ENCODE results near the gene USP33. TPM values are rescaled to one million over a fixed set of nuclear protein-coding genes. Genes with fewer than 3 reads are reported as not detected.
A peak's percentile ranks its signal among the peaks of the same experiment; 100 is the strongest.

USP33 gene
- total RNA-seq, 4 donors from 2014 or later: 31.1 to 51.8 (median 34.6) TPM

GRCh38 chr1:77779529-77780281, 20.1 kb upstream of the USP33 start, which contains the start of gene MIGA1:
Gene MIGA1, plus strand, starts transcription at chr1:77779649. Its CDS starts 3,604 bp downstream, at chr1:77783253.
- Histone ChIP-seq H3K9me3 (no peaks in the 10 kb centered on the region), H3K4me1 (peaks cover 16% of the 10 kb centered on the region in 2 donors), H3K36me3 (peaks cover 0 to 13% of the 10 kb centered on the region in 2 donors), H3K4me3 (peak within 1 kb of the TSS; percentile 82 to 98 (median 85)), H3K27ac (peak within 1 kb of the TSS; percentile 71 to 85 (median 82)), H3K27me3 (no peaks in the 10 kb centered on the region)
- TF ChIP-seq POLR2A (IDR thresholded peaks at IDR 0.05): peak; percentile 20 to 42
- no peak for TF ChIP-seq CTCF (IDR thresholded peaks at IDR 0.05 in 4 of 5, conservative IDR thresholded peaks at IDR 0.05 in 1 of 5)
- DNase-seq (peak; percentile 87 to 88), ATAC-seq (peak; percentile 99)
- intact Hi-C loops (cut with DNase I; ENCODE audit: low total_unique reads): loop anchor here (1.0 kb wide), 1 partner anchor 20 kb away; the partner anchor contains the start of gene USP33
- in situ Hi-C loops (cut with MboI; ENCODE audit: low sequenced_read_pairs in 4 of 4): no loop called here

- no peaks in the 10 kb centered on the region for H3K27me3 ChIP-seq
- intact Hi-C loops (cut with DNase I; ENCODE audit: low total_unique reads): no loop called here
- H3K4me3 ChIP-seq: no peak overlapping the region
- H3K4me1 ChIP-seq: peaks cover 16% of the 10 kb centered on the region in 2 donors
- ATAC-seq (no peak), DNase-seq (no peak)
- H3K27ac ChIP-seq: no peak overlapping the region
- in situ Hi-C loops (cut with MboI; ENCODE audit: low sequenced_read_pairs in 4 of 4): no loop called here
- H3K9me3 ChIP-seq: no peaks in the 10 kb centered on the region
- TF ChIP-seq POLR2A (IDR thresholded peaks at IDR 0.05): no peak
- no peak for TF ChIP-seq CTCF (IDR thresholded peaks at IDR 0.05 in 4 of 5, conservative IDR thresholded peaks at IDR 0.05 in 1 of 5)
- H3K36me3 ChIP-seq: no peaks in the 10 kb centered on the region
Observed at GRCh38 chr1:77776007-77776700, 16.5 kb upstream of the USP33 start.

- ATAC-seq (no peak), DNase-seq (no peak)
- Histone ChIP-seq H3K9me3 (no peaks in the 10 kb centered on the region), H3K4me3 (no peak overlapping the region), H3K27ac (no peak overlapping the region), H3K4me1 (no peaks in the 10 kb centered on the region), H3K36me3 (no peaks in the 10 kb centered on the region), H3K27me3 (no peaks in the 10 kb centered on the region)
- intact Hi-C loops (cut with DNase I; ENCODE audit: low total_unique reads): no loop called here
- in situ Hi-C loops (cut with MboI; ENCODE audit: low sequenced_read_pairs in 4 of 4): loop anchor here in 1 of 4 donors (25.0 kb wide), 1 partner anchor 344 kb away; no protein-coding TSS in a partner anchor
- TF ChIP-seq CTCF (IDR thresholded peaks at IDR 0.05 in 4 of 5, conservative IDR thresholded peaks at IDR 0.05 in 1 of 5) (no peak), POLR2A (IDR thresholded peaks at IDR 0.05) (no peak)
Observed at GRCh38 chr1:77768006-77768405, 8.4 kb upstream of the USP33 start.

GRCh38 chr1:77762072-77762476, 2.4 kb upstream of the USP33 start:
- H3K27me3 ChIP-seq: no peaks in the 10 kb centered on the region
- intact Hi-C loops (cut with DNase I; ENCODE audit: low total_unique reads) (no loop called here), in situ Hi-C loops (cut with MboI; ENCODE audit: low sequenced_read_pairs in 4 of 4) (loop anchor here in 1 of 4 donors (25.0 kb wide), 1 partner anchor 350 kb away; no protein-coding TSS in a partner anchor)
- peaks cover 16 to 18% of the 10 kb centered on the region in 2 donors for H3K4me1 ChIP-seq
- no peak overlapping the region for H3K4me3 ChIP-seq
- H3K27ac ChIP-seq: no peak overlapping the region
- TF ChIP-seq POLR2A (IDR thresholded peaks at IDR 0.05) (no peak), CTCF (IDR thresholded peaks at IDR 0.05 in 4 of 5, conservative IDR thresholded peaks at IDR 0.05 in 1 of 5) (no peak)
- no peaks in the 10 kb centered on the region for H3K36me3 ChIP-seq
- H3K9me3 ChIP-seq: no peaks in the 10 kb centered on the region
- ATAC-seq: no peak
- no peak for DNase-seq
